PC-9 (cell line): ENCODE data around the gene IER2.
"Not testable (repeated sequence)": the region's sequence is repeated elsewhere in the genome, so short reads cannot be mapped to it uniquely, and the experiment has no call there.

Source experiments
- CTCF ChIP-seq: fragments of 200-600 bp; sonication (generic); conservative IDR thresholded peaks from 2 replicates; pipeline ENCODE4 v1.6.1; 2017; ENCODE audit warnings: mixed run types, antibody characterized with exemption, mild to moderate bottlenecking, moderate library complexity
- EZH2 ChIP-seq: fragments of 200-600 bp; sonication (generic); IDR thresholded peaks from 2 replicates; pipeline ENCODE4 v1.8.0; 2017; ENCODE audit warnings: antibody characterized with exemption, low read depth

GRCh38 chr19:13149173-13149627 is 1.0 kb upstream of the IER2 start:
- TF ChIP-seq CTCF, EZH2: not testable (repeated sequence)
